Liver (tissue), 3 donors: ENCODE results near the gene MXD4.

Source experiments
- CTCF ChIP-seq: fragments of 150-350 bp; IDR thresholded peaks from 2 replicates; pipeline ENCODE4 v1.5.1; 2017; ENCODE audit warnings: improper control_type of control experiment, low read depth, low read length; ENCODE audit not compliant: missing input control
- MAX ChIP-seq: IDR thresholded peaks from 2 replicates; pipeline ENCODE4 v1.6.1; 2016; ENCODE audit warnings: antibody characterized with exemption
- RAD21 ChIP-seq, 2 donors: IDR thresholded peaks; 2 replicates each; pipeline ENCODE4 v1.6.1; 2016; ENCODE audit warnings: antibody characterized with exemption in 2 of 2, mild to moderate bottlenecking in 2 of 2
- RXRA ChIP-seq, 2 donors: IDR thresholded peaks; 2 replicates each; pipeline ENCODE4 v1.6.1; 2017 to 2018; ENCODE audit warnings: antibody characterized with exemption in 2 of 2, mild to moderate bottlenecking in 1 of 2
- SP1 ChIP-seq: IDR thresholded peaks from 2 replicates; pipeline ENCODE4 v1.6.1; 2018; ENCODE audit warnings: antibody characterized with exemption, mild to moderate bottlenecking
- TAF1 ChIP-seq: conservative IDR thresholded peaks from 2 replicates; pipeline ENCODE4 v1.6.1; 2016; ENCODE audit warnings: antibody characterized with exemption, mild to moderate bottlenecking
- TF ChIP-seq, protein P1 (sequence below): IDR thresholded peaks from 2 replicates; pipeline ENCODE4 v1.6.1; 2016; ENCODE audit warnings: antibody characterized with exemption, mild to moderate bottlenecking
- donor health status: healthy.
- donor health status: healthy.

GRCh38 chr4:2273221-2273620 lies 11.3 kb upstream of the MXD4 start:
- TF ChIP-seq CTCF = no peak
- TF ChIP-seq SP1 = no peak
- TF ChIP-seq MAX = no peak
- TF ChIP-seq RXRA (IDR thresholded peaks at IDR 0.05) = no peak
- no peak for TF ChIP-seq RAD21 (IDR thresholded peaks at IDR 0.05)
- no peak for TF ChIP-seq TAF1
- TF ChIP-seq, protein P1, sequence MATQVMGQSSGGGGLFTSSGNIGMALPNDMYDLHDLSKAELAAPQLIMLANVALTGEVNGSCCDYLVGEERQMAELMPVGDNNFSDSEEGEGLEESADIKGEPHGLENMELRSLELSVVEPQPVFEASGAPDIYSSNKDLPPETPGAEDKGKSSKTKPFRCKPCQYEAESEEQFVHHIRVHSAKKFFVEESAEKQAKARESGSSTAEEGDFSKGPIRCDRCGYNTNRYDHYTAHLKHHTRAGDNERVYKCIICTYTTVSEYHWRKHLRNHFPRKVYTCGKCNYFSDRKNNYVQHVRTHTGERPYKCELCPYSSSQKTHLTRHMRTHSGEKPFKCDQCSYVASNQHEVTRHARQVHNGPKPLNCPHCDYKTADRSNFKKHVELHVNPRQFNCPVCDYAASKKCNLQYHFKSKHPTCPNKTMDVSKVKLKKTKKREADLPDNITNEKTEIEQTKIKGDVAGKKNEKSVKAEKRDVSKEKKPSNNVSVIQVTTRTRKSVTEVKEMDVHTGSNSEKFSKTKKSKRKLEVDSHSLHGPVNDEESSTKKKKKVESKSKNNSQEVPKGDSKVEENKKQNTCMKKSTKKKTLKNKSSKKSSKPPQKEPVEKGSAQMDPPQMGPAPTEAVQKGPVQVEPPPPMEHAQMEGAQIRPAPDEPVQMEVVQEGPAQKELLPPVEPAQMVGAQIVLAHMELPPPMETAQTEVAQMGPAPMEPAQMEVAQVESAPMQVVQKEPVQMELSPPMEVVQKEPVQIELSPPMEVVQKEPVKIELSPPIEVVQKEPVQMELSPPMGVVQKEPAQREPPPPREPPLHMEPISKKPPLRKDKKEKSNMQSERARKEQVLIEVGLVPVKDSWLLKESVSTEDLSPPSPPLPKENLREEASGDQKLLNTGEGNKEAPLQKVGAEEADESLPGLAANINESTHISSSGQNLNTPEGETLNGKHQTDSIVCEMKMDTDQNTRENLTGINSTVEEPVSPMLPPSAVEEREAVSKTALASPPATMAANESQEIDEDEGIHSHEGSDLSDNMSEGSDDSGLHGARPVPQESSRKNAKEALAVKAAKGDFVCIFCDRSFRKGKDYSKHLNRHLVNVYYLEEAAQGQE = no peak
